Neural crest cell (in vitro differentiated cells): ENCODE data around the gene TUBB1. TPM values are rescaled to one million over a fixed set of nuclear protein-coding genes. Genes with fewer than 3 reads are reported as not detected.

ENCODE experiments used
- DNase-seq: peaks from one replicate; pipeline ENCODE4 v3.0.0; 2021; ENCODE audit warnings: low read depth, mixed read lengths, low spot score
- H3K27ac Mint-ChIP-seq: one replicate; pipeline ENCODE4 v1.8.0; 2021; ENCODE audit warnings: mild to moderate bottlenecking, mixed read lengths; ENCODE audit not compliant: unreplicated experiment
- H3K27me3 Mint-ChIP-seq: 2 replicates; pipeline ENCODE4 v1.8.0; 2021; ENCODE audit warnings: low read depth, mild to moderate bottlenecking, mixed read lengths
- H3K36me3 Mint-ChIP-seq: 2 replicates; pipeline ENCODE4 v1.8.0; 2021; ENCODE audit warnings: low read depth, mild to moderate bottlenecking, mixed read lengths
- H3K4me1 Mint-ChIP-seq: 2 replicates; pipeline ENCODE4 v1.8.0; 2021; ENCODE audit warnings: mixed read lengths
- H3K4me3 Mint-ChIP-seq: one replicate; pipeline ENCODE4 v1.8.0; 2021; ENCODE audit warnings: mild to moderate bottlenecking, mixed read lengths
- H3K9me3 Mint-ChIP-seq: 2 replicates; pipeline ENCODE4 v1.8.0; 2021; ENCODE audit warnings: mixed read lengths
- CTCF ChIP-seq: fragments of 200-600 bp; sonication (generic); conservative IDR thresholded peaks from 2 replicates; pipeline ENCODE4 v1.5.0; 2021; ENCODE audit warnings: antibody characterized with exemption, mild to moderate bottlenecking
- total RNA-seq: library from RNA; stranded (reverse); gene quantifications from 2 replicates; pipeline ENCODE4 v1.2.1, GENCODE V29; 2021

The TUBB1 gene
- total RNA-seq, 1 donor from 2014 or later, result not detected

- H3K9me3 Mint-ChIP-seq, result no peaks in the 10 kb centered on the region
- TF ChIP-seq CTCF, result no peak
- no peak overlapping the region for H3K27ac Mint-ChIP-seq
- peaks cover 17% of the 10 kb centered on the region for H3K27me3 Mint-ChIP-seq
- no peak overlapping the region for H3K4me3 Mint-ChIP-seq
- DNase-seq, result no peak
- H3K4me1 Mint-ChIP-seq, result no peaks in the 10 kb centered on the region
- no peaks in the 10 kb centered on the region for H3K36me3 Mint-ChIP-seq
These were observed 32.5 kb downstream of the TUBB1 start for GRCh38 chr20:59051666-59052185.

GRCh38 chr20:59055302-59055701 is 36.1 kb downstream of the TUBB1 start:
- H3K27me3 Mint-ChIP-seq, result peaks cover 10% of the 10 kb centered on the region
- no peaks in the 10 kb centered on the region for H3K36me3 Mint-ChIP-seq
- DNase-seq, result no peak
- H3K9me3 Mint-ChIP-seq, result no peaks in the 10 kb centered on the region
- no peaks in the 10 kb centered on the region for H3K4me1 Mint-ChIP-seq
- H3K27ac Mint-ChIP-seq, result no peak overlapping the region
- TF ChIP-seq CTCF, result peak; percentile 37
- no peak overlapping the region for H3K4me3 Mint-ChIP-seq

- no peak overlapping the region for H3K27ac Mint-ChIP-seq
- DNase-seq, result no peak
- H3K9me3 Mint-ChIP-seq, result no peaks in the 10 kb centered on the region
- H3K36me3 Mint-ChIP-seq, result no peaks in the 10 kb centered on the region
- no peak overlapping the region for H3K4me3 Mint-ChIP-seq
- no peak for TF ChIP-seq CTCF
- H3K4me1 Mint-ChIP-seq, result peaks cover 20% of the 10 kb centered on the region
- H3K27me3 Mint-ChIP-seq, result peaks cover 2% of the 10 kb centered on the region
These were observed 42.9 kb downstream of the TUBB1 start for GRCh38 chr20:59062081-59062480.

GRCh38 chr20:59063358-59064213 is 44.4 kb downstream of the TUBB1 start:
- Mint-ChIP-seq H3K4me1 (peaks cover 20% of the 10 kb centered on the region), H3K27ac (peak overlapping the region; percentile 2), H3K36me3 (no peaks in the 10 kb centered on the region), H3K27me3 (peaks cover 2% of the 10 kb centered on the region), H3K9me3 (no peaks in the 10 kb centered on the region), H3K4me3 (peak overlapping the region; percentile 2)
- no peak for TF ChIP-seq CTCF
- no peak for DNase-seq

- peaks cover 20% of the 10 kb centered on the region for H3K4me1 Mint-ChIP-seq
- no peak for TF ChIP-seq CTCF
- H3K36me3 Mint-ChIP-seq, result no peaks in the 10 kb centered on the region
- H3K9me3 Mint-ChIP-seq, result no peaks in the 10 kb centered on the region
- peaks cover 2% of the 10 kb centered on the region for H3K27me3 Mint-ChIP-seq
- no peak for DNase-seq
- H3K27ac Mint-ChIP-seq, result no peak overlapping the region
- no peak overlapping the region for H3K4me3 Mint-ChIP-seq
These were observed 45.0 kb downstream of the TUBB1 start for GRCh38 chr20:59064214-59064722.
